ENCODE results near the gene KIFC1.

KIFC1 gene

GRCh38 chr6:33445119-33445603 lies 53.5 kb downstream of the KIFC1 start:
- no peaks in the 10 kb centered on the region for H3K27me3 ChIP-seq (replicated peaks)
- TF ChIP-seq CTCF (IDR thresholded peaks at IDR 0.05; ENCODE audit: low read depth, low read length, missing control alignments): no peak
- H3K36me3 ChIP-seq (replicated peaks): peaks cover 22% of the 10 kb centered on the region
- no peak overlapping the region for H3K27ac ChIP-seq
- DNase-seq: no peak
- in situ Hi-C loops (cut with HindIII; ENCODE audit: low pct_ligation_motif_present, low sequenced_read_pairs): no loop called here
- no peak overlapping the region for H3K4me3 ChIP-seq (ENCODE audit: low read depth, low read length)

GRCh38 chr6:33446356-33446755 lies 54.7 kb downstream of the KIFC1 start:
- Histone ChIP-seq H3K4me3 (ENCODE audit: low read depth, low read length) (no peak overlapping the region), H3K27me3 (replicated peaks) (no peaks in the 10 kb centered on the region), H3K36me3 (replicated peaks) (peaks cover 15% of the 10 kb centered on the region), H3K27ac (no peak overlapping the region)
- DNase-seq: no peak
- no peak for TF ChIP-seq CTCF (IDR thresholded peaks at IDR 0.05; ENCODE audit: low read depth, low read length, missing control alignments)
- in situ Hi-C loops (cut with HindIII; ENCODE audit: low pct_ligation_motif_present, low sequenced_read_pairs): no loop called here

- Histone ChIP-seq H3K4me3 (ENCODE audit: low read depth, low read length) (no peak overlapping the region), H3K36me3 (replicated peaks) (peaks cover 3% of the 10 kb centered on the region), H3K27me3 (replicated peaks) (no peaks in the 10 kb centered on the region), H3K27ac (no peak overlapping the region)
- in situ Hi-C loops (cut with HindIII; ENCODE audit: low pct_ligation_motif_present, low sequenced_read_pairs): no loop called here
- DNase-seq: no peak
- TF ChIP-seq CTCF (IDR thresholded peaks at IDR 0.05; ENCODE audit: low read depth, low read length, missing control alignments): no peak
Observed at GRCh38 chr6:33450434-33450833, 58.8 kb downstream of the KIFC1 start.

- TF ChIP-seq CTCF (IDR thresholded peaks at IDR 0.05; ENCODE audit: low read depth, low read length, missing control alignments): no peak
- no peak for DNase-seq
- no peaks in the 10 kb centered on the region for H3K27me3 ChIP-seq (replicated peaks)
- in situ Hi-C loops (cut with HindIII; ENCODE audit: low pct_ligation_motif_present, low sequenced_read_pairs): no loop called here
- no peak overlapping the region for H3K4me3 ChIP-seq (ENCODE audit: low read depth, low read length)
- H3K27ac ChIP-seq: no peak overlapping the region
- peaks cover 7% of the 10 kb centered on the region for H3K36me3 ChIP-seq (replicated peaks)
Observed at GRCh38 chr6:33451606-33452005, 60.0 kb downstream of the KIFC1 start.

GRCh38 chr6:33452496-33452895 lies 60.9 kb downstream of the KIFC1 start:
- no peak for DNase-seq
- Histone ChIP-seq H3K27ac (no peak overlapping the region), H3K36me3 (replicated peaks) (peaks cover 8% of the 10 kb centered on the region), H3K27me3 (replicated peaks) (no peaks in the 10 kb centered on the region), H3K4me3 (ENCODE audit: low read depth, low read length) (no peak overlapping the region)
- in situ Hi-C loops (cut with HindIII; ENCODE audit: low pct_ligation_motif_present, low sequenced_read_pairs): no loop called here
- TF ChIP-seq CTCF (IDR thresholded peaks at IDR 0.05; ENCODE audit: low read depth, low read length, missing control alignments): no peak

GRCh38 chr6:33453393-33454008 lies 61.9 kb downstream of the KIFC1 start:
- in situ Hi-C loops (cut with HindIII; ENCODE audit: low pct_ligation_motif_present, low sequenced_read_pairs): no loop called here
- H3K27ac ChIP-seq: peak overlapping the region; percentile 50
- peak overlapping the region; percentile 90 for H3K4me3 ChIP-seq (ENCODE audit: low read depth, low read length)
- no peaks in the 10 kb centered on the region for H3K27me3 ChIP-seq (replicated peaks)
- peaks cover 8% of the 10 kb centered on the region for H3K36me3 ChIP-seq (replicated peaks)
- DNase-seq: no peak
- no peak for TF ChIP-seq CTCF (IDR thresholded peaks at IDR 0.05; ENCODE audit: low read depth, low read length, missing control alignments)

All from brain microvascular endothelial cell (primary cell).